CD14-positive monocyte (primary cell): ENCODE data around the gene NUP58. TPM values are rescaled to one million over a fixed set of nuclear protein-coding genes. Genes with fewer than 3 reads are reported as not detected.

Experiments
- DNase-seq, 3 donors: peaks; one replicate each; pipeline ENCODE4 v3.0.0-alpha.2; 2011 to 2022
- H2AFZ ChIP-seq: 2 replicates; pipeline ENCODE4 v1.6.0; 2012; ENCODE audit warnings: mild to moderate bottlenecking, low read depth, low read length, inconsistent platforms; ENCODE audit not compliant: insufficient read depth, poor library complexity, severe bottlenecking
- H3K27ac ChIP-seq, 2 donors: 1 replicate in 1 of 2; 2 replicates in 1 of 2; pipeline ENCODE4 v1.5.1; 2012 to 2013; ENCODE audit warnings: low read length in 2 of 2, control low read depth in 1 of 2, inconsistent platforms in 1 of 2, low read depth in 1 of 2, mild to moderate bottlenecking in 1 of 2
- H3K27me3 ChIP-seq, 2 donors: one replicate each; pipeline versions ENCODE4 v1.6.0 to v1.6.1; 2011 to 2013; ENCODE audit warnings: low read length in 2 of 2; ENCODE audit not compliant: control insufficient read depth in 2 of 2, insufficient read depth in 2 of 2
- H3K36me3 ChIP-seq, 2 donors: replicated peaks in 1 of 2; 1 replicate in 1 of 2; 2 replicates in 1 of 2; pipeline versions ENCODE4 v1.5.1 to v1.6.1; 2012 to 2013; ENCODE audit warnings: low read length in 2 of 2, control low read depth in 1 of 2, inconsistent platforms in 1 of 2, mild to moderate bottlenecking in 1 of 2; ENCODE audit not compliant: insufficient read depth in 2 of 2, control insufficient read depth in 1 of 2
- H3K4me1 ChIP-seq, 2 donors: 1 replicate in 1 of 2; 2 replicates in 1 of 2; pipeline versions ENCODE4 v1.5.1 to v1.6.1; 2012 to 2013; ENCODE audit warnings: low read length in 2 of 2, control low read depth in 1 of 2, inconsistent platforms in 1 of 2, mild to moderate bottlenecking in 1 of 2, moderate library complexity in 1 of 2; ENCODE audit not compliant: insufficient read depth in 2 of 2, control insufficient read depth in 1 of 2
- H3K4me2 ChIP-seq: replicated peaks from 2 replicates; pipeline ENCODE3; 2012; ENCODE audit warnings: low read length, moderate library complexity, mild to moderate bottlenecking; ENCODE audit not compliant: poor library complexity, severe bottlenecking; ENCODE audit errors: extremely low read depth
- H3K4me3 ChIP-seq, 3 experiments: fragments of 200-600 bp in 1 of 3; sonication (generic) in 1 of 3; replicated peaks in 1 of 3; 1 replicate in 2 of 3; 2 replicates in 1 of 3; pipeline ENCODE4 v1.5.1; 2011 to 2013; ENCODE audit warnings: low read length in 3 of 3, mild to moderate bottlenecking in 3 of 3, control low read depth in 2 of 3, low read depth in 2 of 3, inconsistent platforms in 1 of 3, moderate library complexity in 1 of 3
- H3K79me2 ChIP-seq: 2 replicates; pipeline ENCODE4 v1.6.0; 2012; ENCODE audit warnings: mild to moderate bottlenecking, control low read depth, inconsistent platforms, low read length, moderate library complexity; ENCODE audit not compliant: insufficient read depth
- H3K9ac ChIP-seq: 2 replicates; pipeline ENCODE4 v1.6.0; 2017; ENCODE audit warnings: low read length, mild to moderate bottlenecking; ENCODE audit not compliant: insufficient read depth, poor library complexity, severe bottlenecking
- H3K9me3 ChIP-seq, 2 donors: replicated peaks in 1 of 2; 1 replicate in 1 of 2; 2 replicates in 1 of 2; pipeline versions ENCODE4 v1.5.1 to v1.6.1; 2012 to 2013; ENCODE audit warnings: low read length in 2 of 2, control low read depth in 1 of 2; ENCODE audit not compliant: control insufficient read depth in 1 of 2, insufficient read depth in 1 of 2
- H4K20me1 ChIP-seq: 2 replicates; pipeline ENCODE4 v1.6.0; 2012; ENCODE audit warnings: mild to moderate bottlenecking, low read length, control low read depth, moderate library complexity; ENCODE audit not compliant: insufficient read depth
- H3K27ac Mint-ChIP-seq, 7 donors: one replicate each; pipeline ENCODE4 v1.8.0; 2020; ENCODE audit warnings: mild to moderate bottlenecking in 7 of 7, mixed read lengths in 7 of 7, moderate library complexity in 6 of 7, inconsistent platforms in 2 of 7
- H3K27me3 Mint-ChIP-seq, 3 donors: one replicate each; pipeline ENCODE4 v1.8.0; 2021 to 2022; ENCODE audit warnings: low read depth in 3 of 3, mild to moderate bottlenecking in 3 of 3, mixed read lengths in 3 of 3, moderate library complexity in 3 of 3, inconsistent platforms in 1 of 3
- H3K36me3 Mint-ChIP-seq, 2 donors: one replicate each; pipeline ENCODE4 v1.8.0; 2020; ENCODE audit warnings: mixed read lengths in 2 of 2, inconsistent platforms in 1 of 2, mild to moderate bottlenecking in 1 of 2
- H3K4me1 Mint-ChIP-seq: one replicate; pipeline ENCODE4 v1.8.0; 2020; ENCODE audit warnings: mild to moderate bottlenecking, mixed read lengths
- H3K4me3 Mint-ChIP-seq, 2 donors: one replicate each; pipeline ENCODE4 v1.8.0; 2020; ENCODE audit warnings: mild to moderate bottlenecking in 2 of 2, mixed read lengths in 2 of 2, moderate library complexity in 1 of 2
- H3K9me3 Mint-ChIP-seq, 7 donors: one replicate each; pipeline ENCODE4 v1.8.0; 2020 to 2022; ENCODE audit warnings: mixed read lengths in 7 of 7, mild to moderate bottlenecking in 6 of 7, moderate library complexity in 6 of 7, inconsistent platforms in 2 of 7
- WGBS: methylation state at CpG from one replicate; pipeline ENCODE4 v1.1.5; 2013; ENCODE audit warnings: missing lambda C conversion rate; ENCODE audit not compliant: insufficient coverage; 5-methylcytosine and 5-hydroxymethylcytosine counted together
- intact Hi-C, 2 donors: fragments of 100-400 bp; cut with micrococcal nuclease; formaldehyde crosslinking; loops; one replicate each; pipeline versions ENCODE4 v1.15.0 to v1.15.1; 2023
- polyA plus RNA-seq, 3 donors: library from polyadenylated mRNA; depleted of rRNA in 1 of 3; unstranded in 2 of 3; stranded (reverse) in 1 of 3; fragments of 300-500 nt in 2 of 3; fragments of >200 nt in 1 of 3; fragmentation: Illumina TruSeq in 2 of 3; gene quantifications; 1 replicate in 2 of 3; 2 replicates in 1 of 3; pipeline ENCODE4 v1.2.3, GENCODE V29; 2012 to 2021
- TF ChIP-seq, protein P1 (sequence below): fragments of 200-600 bp; IDR thresholded peaks from one replicate; pipeline ENCODE4 v1.8.0; 2022; ENCODE audit warnings: antibody characterized with exemption, mild to moderate bottlenecking

The NUP58 gene
- polyA plus RNA-seq, 3 donors, result 21.5 to 26.3 (median 25.1) TPM

DNA sequence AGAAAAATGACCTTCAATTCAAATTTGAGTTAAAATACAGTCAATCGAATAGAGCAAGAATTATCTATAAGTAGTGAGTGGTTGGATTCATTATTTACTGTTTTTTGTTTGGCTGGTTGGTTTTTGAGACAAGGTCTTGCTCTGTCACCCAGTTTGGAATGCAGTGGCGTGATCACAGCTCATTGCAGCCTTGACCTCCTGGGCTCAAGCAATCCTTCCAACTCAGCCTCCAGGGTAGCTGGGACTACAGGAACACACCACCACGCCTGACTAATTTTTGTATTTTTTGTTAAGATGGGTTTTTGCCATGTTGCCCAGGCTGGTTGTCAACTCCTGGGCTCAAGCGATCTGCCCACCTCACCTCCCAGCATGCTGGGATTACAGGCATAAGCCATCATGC is 39.2 kb upstream of the NUP58 start:
- Histone ChIP-seq H3K9me3 (no peaks in the 10 kb centered on the region), H4K20me1 (peaks cover 12% of the 10 kb centered on the region), H3K4me3 (no peak overlapping the region), H3K79me2 (no peaks in the 10 kb centered on the region), H3K4me2 (no peak overlapping the region), H3K27ac (no peak overlapping the region), H3K36me3 (peaks cover 87 to 91% of the 10 kb centered on the region in 2 donors), H3K4me1 (peaks cover 6% of the 10 kb centered on the region in 2 donors), H3K27me3 (no peaks in the 10 kb centered on the region), H2AFZ (no peak overlapping the region), H3K9ac (no peak overlapping the region)
- H3K27me3 Mint-ChIP-seq, result no peaks in the 10 kb centered on the region
- intact Hi-C loops, result no loop called here
- H3K9me3 Mint-ChIP-seq, result no peaks in the 10 kb centered on the region
- peaks cover 68 to 83% of the 10 kb centered on the region in 2 donors for H3K36me3 Mint-ChIP-seq
- H3K4me3 Mint-ChIP-seq, result no peak overlapping the region
- DNase-seq, result no peak
- 100% methylated on average over 1 of the region's 4 CpGs for WGBS
- peak overlapping the region in 1 of 7 donors; percentile 50 for H3K27ac Mint-ChIP-seq
- H3K4me1 Mint-ChIP-seq, result peaks cover 7% of the 10 kb centered on the region
- TF ChIP-seq, protein P1, sequence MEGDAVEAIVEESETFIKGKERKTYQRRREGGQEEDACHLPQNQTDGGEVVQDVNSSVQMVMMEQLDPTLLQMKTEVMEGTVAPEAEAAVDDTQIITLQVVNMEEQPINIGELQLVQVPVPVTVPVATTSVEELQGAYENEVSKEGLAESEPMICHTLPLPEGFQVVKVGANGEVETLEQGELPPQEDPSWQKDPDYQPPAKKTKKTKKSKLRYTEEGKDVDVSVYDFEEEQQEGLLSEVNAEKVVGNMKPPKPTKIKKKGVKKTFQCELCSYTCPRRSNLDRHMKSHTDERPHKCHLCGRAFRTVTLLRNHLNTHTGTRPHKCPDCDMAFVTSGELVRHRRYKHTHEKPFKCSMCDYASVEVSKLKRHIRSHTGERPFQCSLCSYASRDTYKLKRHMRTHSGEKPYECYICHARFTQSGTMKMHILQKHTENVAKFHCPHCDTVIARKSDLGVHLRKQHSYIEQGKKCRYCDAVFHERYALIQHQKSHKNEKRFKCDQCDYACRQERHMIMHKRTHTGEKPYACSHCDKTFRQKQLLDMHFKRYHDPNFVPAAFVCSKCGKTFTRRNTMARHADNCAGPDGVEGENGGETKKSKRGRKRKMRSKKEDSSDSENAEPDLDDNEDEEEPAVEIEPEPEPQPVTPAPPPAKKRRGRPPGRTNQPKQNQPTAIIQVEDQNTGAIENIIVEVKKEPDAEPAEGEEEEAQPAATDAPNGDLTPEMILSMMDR, result no peak

DNA sequence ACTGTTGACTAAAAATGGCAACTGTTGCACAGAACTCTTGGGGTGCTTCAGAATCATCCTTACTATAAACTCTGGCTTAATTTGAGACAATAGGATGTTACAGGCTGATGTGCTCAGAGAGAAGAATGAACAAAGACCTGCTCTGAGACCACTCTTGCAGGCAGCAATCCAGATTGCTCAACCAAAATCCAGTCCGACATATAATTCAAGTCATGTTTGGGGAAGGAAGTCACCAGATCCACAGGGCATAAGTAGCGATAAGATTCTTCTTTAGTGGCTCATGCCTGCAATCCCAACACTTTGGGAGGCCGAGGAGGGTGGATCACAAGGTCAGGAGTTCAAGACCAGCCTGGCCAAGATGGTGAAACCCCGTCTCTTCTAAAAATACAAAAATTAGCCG is 34.7 kb upstream of the NUP58 start:
- Histone ChIP-seq H3K9me3 (no peaks in the 10 kb centered on the region), H3K36me3 (peaks cover 71 to 77% of the 10 kb centered on the region in 2 donors), H3K9ac (no peak overlapping the region), H3K4me1 (peaks cover 14 to 20% of the 10 kb centered on the region in 2 donors), H3K79me2 (peaks cover 30% of the 10 kb centered on the region), H4K20me1 (peaks cover 54% of the 10 kb centered on the region), H3K27ac (peak overlapping the region in 1 of 2 donors; percentile 33), H3K4me3 (no peak overlapping the region), H3K27me3 (no peaks in the 10 kb centered on the region), H2AFZ (no peak overlapping the region), H3K4me2 (no peak overlapping the region)
- TF ChIP-seq, protein P1, result no peak
- no peak overlapping the region for H3K4me3 Mint-ChIP-seq
- no peaks in the 10 kb centered on the region for H3K9me3 Mint-ChIP-seq
- intact Hi-C loops, result no loop called here
- no peak for DNase-seq
- peaks cover 0 to 1% (median 0%) of the 10 kb centered on the region in 3 donors for H3K27me3 Mint-ChIP-seq
- peaks cover 20% of the 10 kb centered on the region for H3K4me1 Mint-ChIP-seq
- peak overlapping the region in 4 of 7 donors; percentile 9 to 80 (median 52) for H3K27ac Mint-ChIP-seq
- WGBS, result no CpG with 5 or more reads among the region's 5 CpGs
- H3K36me3 Mint-ChIP-seq, result peaks cover 72 to 73% of the 10 kb centered on the region in 2 donors
